HepG2 (cell line): ENCODE data around the gene HSP90AA1.

ENCODE experiments used
- BRCA1 ChIP-seq: sonication (generic); formaldehyde crosslinking; IDR thresholded peaks from 2 replicates; pipeline ENCODE4 v1.4.0; 2020; ENCODE audit warnings: missing genetic modification reagents
- POLR2A ChIP-seq, 2 experiments: IDR thresholded peaks; 2 replicates each; pipeline ENCODE4 v1.6.1; 2011; ENCODE audit warnings: low read depth in 2 of 2, low read length in 2 of 2, mild to moderate bottlenecking in 1 of 2, moderate library complexity in 1 of 2; ENCODE audit not compliant: insufficient read depth in 1 of 2
- REPIN1 ChIP-seq: sonication (generic); formaldehyde crosslinking; IDR thresholded peaks from 2 replicates; pipeline ENCODE4 v1.8.0; 2022; ENCODE audit warnings: missing genetic modification reagents, low read depth, mild to moderate bottlenecking, borderline replicate concordance
- ZNF275 ChIP-seq: sonication (generic); formaldehyde crosslinking; IDR thresholded peaks from 2 replicates; pipeline ENCODE4 v1.8.0; 2022; ENCODE audit warnings: missing genetic modification reagents, mild to moderate bottlenecking, inconsistent platforms, borderline replicate concordance

GRCh38 chr14:102044566-102044965, 42.3 kb downstream of the HSP90AA1 start:
- TF ChIP-seq BRCA1 (CRISPR knock-in tag) = no peak
- TF ChIP-seq ZNF275 = no peak
- TF ChIP-seq REPIN1 (CRISPR knock-in tag) = no peak
- no peak for TF ChIP-seq POLR2A (IDR thresholded peaks at IDR 0.05; ENCODE audit: insufficient read depth in 1 of 2, low read depth in 2 of 2, low read length in 2 of 2)
